GM23338 (cell line): ENCODE results near the gene SOX13. TPM values are rescaled to one million over a fixed set of nuclear protein-coding genes. Genes with fewer than 3 reads are reported as not detected.

Source experiments
- ATAC-seq: fragments of 200-7000 bp; cut with Tn5 transposase; 3 replicates; pipeline ENCODE4 v1.9.1; 2020
- DNase-seq: peaks from one replicate; pipeline ENCODE4 v3.0.0-alpha.2; 2015; ENCODE audit warnings: low spot score
- H2AFZ ChIP-seq: fragments of 200-600 bp; sonication (generic); 2 replicates; pipeline ENCODE4 v1.8.0; 2016; ENCODE audit warnings: antibody characterized with exemption, mild to moderate bottlenecking, moderate library complexity
- H3F3A ChIP-seq: fragments of 200-600 bp; sonication (generic); replicated peaks from 2 replicates; pipeline ENCODE4 v1.8.0; 2017; ENCODE audit warnings: antibody characterized with exemption, mixed run types, low read depth
- H3K27ac ChIP-seq: fragments of 200-600 bp; sonication (generic); 2 replicates; pipeline ENCODE4 v1.6.1; 2016; ENCODE audit warnings: low read depth
- H3K27me3 ChIP-seq: fragments of 200-600 bp; sonication (generic); 2 replicates; pipeline ENCODE4 v1.8.0; 2016; ENCODE audit warnings: mild to moderate bottlenecking, mixed run types, moderate library complexity; ENCODE audit not compliant: insufficient read depth
- H3K36me3 ChIP-seq: fragments of 200-600 bp; sonication (generic); 2 replicates; pipeline ENCODE4 v1.8.0; 2016; ENCODE audit warnings: mild to moderate bottlenecking; ENCODE audit not compliant: insufficient read depth
- H3K4me1 ChIP-seq: fragments of 200-600 bp; sonication (generic); 2 replicates; pipeline ENCODE4 v1.8.0; 2016; ENCODE audit warnings: mild to moderate bottlenecking, moderate library complexity; ENCODE audit not compliant: insufficient read depth
- H3K4me2 ChIP-seq: fragments of 200-600 bp; sonication (generic); 2 replicates; pipeline ENCODE4 v1.7.1; 2017; ENCODE audit warnings: mixed run types
- H3K4me3 ChIP-seq: fragments of 200-600 bp; sonication (generic); 2 replicates; pipeline ENCODE4 v1.6.1; 2016; ENCODE audit warnings: mixed run types
- H3K79me2 ChIP-seq: fragments of 200-600 bp; sonication (generic); replicated peaks from 2 replicates; pipeline ENCODE4 v1.8.0; 2017; ENCODE audit warnings: mild to moderate bottlenecking; ENCODE audit not compliant: insufficient read depth
- H3K9me2 ChIP-seq: fragments of 200-600 bp; sonication (generic); 2 replicates; pipeline ENCODE4 v1.8.0; 2017; ENCODE audit not compliant: insufficient read depth
- H4K20me1 ChIP-seq: fragments of 200-600 bp; sonication (generic); replicated peaks from 2 replicates; pipeline ENCODE4 v1.8.0; 2017; ENCODE audit warnings: mild to moderate bottlenecking; ENCODE audit not compliant: insufficient read depth
- H3K27ac Mint-ChIP-seq: 2 replicates; pipeline ENCODE4 v1.8.0; 2020; ENCODE audit warnings: inconsistent platforms, mild to moderate bottlenecking, moderate library complexity, mixed read lengths
- H3K27me3 Mint-ChIP-seq: 3 replicates; pipeline ENCODE4 v1.8.0; 2022; ENCODE audit warnings: low read depth, mild to moderate bottlenecking, moderate library complexity, mixed read lengths, inconsistent platforms; ENCODE audit not compliant: insufficient read depth, poor library complexity
- H3K36me3 Mint-ChIP-seq: 3 replicates; pipeline ENCODE4 v1.8.0; 2021; ENCODE audit warnings: low read depth, mild to moderate bottlenecking, inconsistent platforms, moderate library complexity, mixed read lengths
- H3K4me1 Mint-ChIP-seq: 3 replicates; pipeline ENCODE4 v1.8.0; 2020; ENCODE audit warnings: mild to moderate bottlenecking, inconsistent platforms, mixed read lengths
- H3K4me3 Mint-ChIP-seq: 3 replicates; pipeline ENCODE4 v1.8.0; 2021; ENCODE audit warnings: moderate library complexity, mild to moderate bottlenecking, inconsistent platforms, mixed read lengths
- H3K9me3 Mint-ChIP-seq: 3 replicates; pipeline ENCODE4 v1.8.0; 2020; ENCODE audit warnings: moderate library complexity, mild to moderate bottlenecking, inconsistent platforms, mixed read lengths
- CREB1 ChIP-seq: fragments of 250-450 bp; sonication (Bioruptor Pico); IDR thresholded peaks from 2 replicates; pipeline ENCODE4 v1.5.0; 2020; ENCODE audit warnings: low read depth, mild to moderate bottlenecking, moderate library complexity
- CTCF ChIP-seq, 2 experiments: fragments of 200-600 bp in 1 of 2; sonication (generic) in 1 of 2; conservative IDR thresholded peaks; 2 replicates each; pipeline versions ENCODE4 v1.5.1 to v1.6.1; 2016 to 2017; ENCODE audit warnings: antibody characterized with exemption in 2 of 2, low read depth in 2 of 2, mild to moderate bottlenecking in 2 of 2, moderate library complexity in 1 of 2
- EZH2 ChIP-seq: fragments of 200-600 bp; sonication (generic); IDR thresholded peaks from one replicate; pipeline ENCODE4 v1.8.0; 2017; ENCODE audit warnings: antibody characterized with exemption, mild to moderate bottlenecking, low read depth; ENCODE audit not compliant: unreplicated experiment
- EZH2phosphoT487 ChIP-seq: fragments of 200-600 bp; sonication (generic); IDR thresholded peaks from one replicate; pipeline ENCODE4 v1.8.1; 2018; ENCODE audit warnings: antibody characterized with exemption; ENCODE audit not compliant: unreplicated experiment
- POLR2AphosphoS5 ChIP-seq: IDR thresholded peaks from 2 replicates; pipeline ENCODE4 v1.6.1; 2016; ENCODE audit warnings: antibody characterized with exemption, low read depth
- ZNF331 ChIP-seq: fragments of 250-450 bp; sonication (Bioruptor Pico); IDR thresholded peaks from 2 replicates; pipeline ENCODE4 v1.5.0; 2020; ENCODE audit warnings: low read depth, mild to moderate bottlenecking, moderate library complexity
- polyA plus RNA-seq: library from polyadenylated mRNA; unstranded; fragments of >200 nt; fragmentation: Nextera tagmentation; extraction: Ambion mirVana; gene quantifications from 2 replicates; pipeline ENCODE4 v1.2.1, GENCODE V29; 2016
- total RNA-seq: library from RNA; depleted of rRNA; stranded (reverse); fragments of >200 nt; shearing (Covaris generic); gene quantifications from 2 replicates; pipeline ENCODE4 v1.2.3, GENCODE V29; 2014
- TF ChIP-seq, protein P1 (sequence below): fragments of 250-450 bp; sonication (Bioruptor Pico); IDR thresholded peaks from 2 replicates; pipeline ENCODE4 v1.5.0; 2020; ENCODE audit warnings: mild to moderate bottlenecking, moderate library complexity

Gene SOX13
- total and polyA plus RNA-seq, 2 experiments from 2014 or later: 28.6 to 123 TPM

DNA sequence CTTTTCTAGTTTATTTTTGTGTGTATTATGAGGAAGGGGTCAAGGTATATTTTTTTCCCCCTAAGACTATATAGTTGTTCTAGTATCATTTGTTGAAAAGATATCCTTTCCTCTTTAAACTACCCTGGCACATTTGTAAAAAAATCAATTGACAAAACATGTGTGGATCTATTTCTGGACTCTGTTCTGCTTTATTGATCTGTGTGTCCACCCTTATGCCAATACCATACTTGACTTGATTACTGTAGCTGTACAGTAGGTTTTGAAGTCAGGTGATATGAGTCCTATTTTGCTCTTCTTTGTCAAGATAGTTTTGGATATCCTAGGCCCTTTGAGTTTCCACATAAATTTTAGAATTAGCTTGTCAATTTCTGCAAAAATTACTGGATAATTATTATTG is 21.2 kb upstream of the SOX13 start:
- no peak overlapping the region for H3K4me2 ChIP-seq
- TF ChIP-seq ZNF331 (CRISPR knock-in tag): no peak
- TF ChIP-seq CTCF (conservative IDR thresholded peaks at IDR 0.05; ENCODE audit: low read depth in 2 of 2): no peak
- TF ChIP-seq EZH2phosphoT487: no peak
- no peak for TF ChIP-seq CREB1 (CRISPR knock-in tag)
- TF ChIP-seq EZH2: no peak
- TF ChIP-seq, protein P1, sequence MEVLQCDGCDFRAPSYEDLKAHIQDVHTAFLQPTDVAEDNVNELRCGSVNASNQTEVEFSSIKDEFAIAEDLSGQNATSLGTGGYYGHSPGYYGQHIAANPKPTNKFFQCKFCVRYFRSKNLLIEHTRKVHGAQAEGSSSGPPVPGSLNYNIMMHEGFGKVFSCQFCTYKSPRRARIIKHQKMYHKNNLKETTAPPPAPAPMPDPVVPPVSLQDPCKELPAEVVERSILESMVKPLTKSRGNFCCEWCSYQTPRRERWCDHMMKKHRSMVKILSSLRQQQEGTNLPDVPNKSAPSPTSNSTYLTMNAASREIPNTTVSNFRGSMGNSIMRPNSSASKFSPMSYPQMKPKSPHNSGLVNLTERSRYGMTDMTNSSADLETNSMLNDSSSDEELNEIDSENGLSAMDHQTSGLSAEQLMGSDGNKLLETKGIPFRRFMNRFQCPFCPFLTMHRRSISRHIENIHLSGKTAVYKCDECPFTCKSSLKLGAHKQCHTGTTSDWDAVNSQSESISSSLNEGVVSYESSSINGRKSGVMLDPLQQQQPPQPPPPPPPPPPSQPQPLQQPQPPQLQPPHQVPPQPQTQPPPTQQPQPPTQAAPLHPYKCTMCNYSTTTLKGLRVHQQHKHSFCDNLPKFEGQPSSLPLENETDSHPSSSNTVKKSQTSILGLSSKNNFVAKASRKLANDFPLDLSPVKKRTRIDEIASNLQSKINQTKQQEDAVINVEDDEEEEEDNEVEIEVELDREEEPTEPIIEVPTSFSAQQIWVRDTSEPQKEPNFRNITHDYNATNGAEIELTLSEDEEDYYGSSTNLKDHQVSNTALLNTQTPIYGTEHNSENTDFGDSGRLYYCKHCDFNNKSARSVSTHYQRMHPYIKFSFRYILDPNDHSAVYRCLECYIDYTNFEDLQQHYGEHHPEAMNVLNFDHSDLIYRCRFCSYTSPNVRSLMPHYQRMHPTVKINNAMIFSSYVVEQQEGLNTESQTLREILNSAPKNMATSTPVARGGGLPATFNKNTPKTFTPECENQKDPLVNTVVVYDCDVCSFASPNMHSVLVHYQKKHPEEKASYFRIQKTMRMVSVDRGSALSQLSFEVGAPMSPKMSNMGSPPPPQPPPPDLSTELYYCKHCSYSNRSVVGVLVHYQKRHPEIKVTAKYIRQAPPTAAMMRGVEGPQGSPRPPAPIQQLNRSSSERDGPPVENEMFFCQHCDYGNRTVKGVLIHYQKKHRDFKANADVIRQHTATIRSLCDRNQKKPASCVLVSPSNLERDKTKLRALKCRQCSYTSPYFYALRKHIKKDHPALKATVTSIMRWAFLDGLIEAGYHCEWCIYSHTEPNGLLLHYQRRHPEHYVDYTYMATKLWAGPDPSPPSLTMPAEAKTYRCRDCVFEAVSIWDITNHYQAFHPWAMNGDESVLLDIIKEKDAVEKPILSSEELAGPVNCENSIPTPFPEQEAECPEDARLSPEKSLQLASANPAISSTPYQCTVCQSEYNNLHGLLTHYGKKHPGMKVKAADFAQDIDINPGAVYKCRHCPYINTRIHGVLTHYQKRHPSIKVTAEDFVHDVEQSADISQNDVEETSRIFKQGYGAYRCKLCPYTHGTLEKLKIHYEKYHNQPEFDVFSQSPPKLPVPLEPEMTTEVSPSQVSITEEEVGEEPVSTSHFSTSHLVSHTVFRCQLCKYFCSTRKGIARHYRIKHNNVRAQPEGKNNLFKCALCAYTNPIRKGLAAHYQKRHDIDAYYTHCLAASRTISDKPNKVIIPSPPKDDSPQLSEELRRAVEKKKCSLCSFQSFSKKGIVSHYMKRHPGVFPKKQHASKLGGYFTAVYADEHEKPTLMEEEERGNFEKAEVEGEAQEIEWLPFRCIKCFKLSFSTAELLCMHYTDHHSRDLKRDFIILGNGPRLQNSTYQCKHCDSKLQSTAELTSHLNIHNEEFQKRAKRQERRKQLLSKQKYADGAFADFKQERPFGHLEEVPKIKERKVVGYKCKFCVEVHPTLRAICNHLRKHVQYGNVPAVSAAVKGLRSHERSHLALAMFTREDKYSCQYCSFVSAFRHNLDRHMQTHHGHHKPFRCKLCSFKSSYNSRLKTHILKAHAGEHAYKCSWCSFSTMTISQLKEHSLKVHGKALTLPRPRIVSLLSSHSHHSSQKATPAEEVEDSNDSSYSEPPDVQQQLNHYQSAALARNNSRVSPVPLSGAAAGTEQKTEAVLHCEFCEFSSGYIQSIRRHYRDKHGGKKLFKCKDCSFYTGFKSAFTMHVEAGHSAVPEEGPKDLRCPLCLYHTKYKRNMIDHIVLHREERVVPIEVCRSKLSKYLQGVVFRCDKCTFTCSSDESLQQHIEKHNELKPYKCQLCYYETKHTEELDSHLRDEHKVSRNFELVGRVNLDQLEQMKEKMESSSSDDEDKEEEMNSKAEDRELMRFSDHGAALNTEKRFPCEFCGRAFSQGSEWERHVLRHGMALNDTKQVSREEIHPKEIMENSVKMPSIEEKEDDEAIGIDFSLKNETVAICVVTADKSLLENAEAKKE: no peak
- TF ChIP-seq POLR2AphosphoS5: no peak
- Mint-ChIP-seq H3K9me3 (no peaks in the 10 kb centered on the region), H3K27me3 (peaks cover 4% of the 10 kb centered on the region), H3K4me1 (no peaks in the 10 kb centered on the region), H3K27ac (no peak overlapping the region), H3K36me3 (no peaks in the 10 kb centered on the region), H3K4me3 (no peak overlapping the region)
- H2AFZ ChIP-seq: no peak overlapping the region
- H3K9me2 ChIP-seq: no peaks in the 10 kb centered on the region
- H3K27ac ChIP-seq: no peak overlapping the region
- H4K20me1 ChIP-seq: no peaks in the 10 kb centered on the region
- no peak overlapping the region for H3K4me3 ChIP-seq
- H3F3A ChIP-seq: no peaks in the 10 kb centered on the region
- ATAC-seq (no peak), DNase-seq (no peak)
- no peaks in the 10 kb centered on the region for H3K4me1 ChIP-seq
- no peaks in the 10 kb centered on the region for H3K79me2 ChIP-seq
- H3K36me3 ChIP-seq: no peaks in the 10 kb centered on the region
- no peaks in the 10 kb centered on the region for H3K27me3 ChIP-seq
